NT2/D1 (cell line): ENCODE measurements around the gene ADORA1.

Experiments used
- DNase-seq: peaks from one replicate; pipeline ENCODE4 v3.0.0-alpha.2; 2011; ENCODE audit warnings: low read depth, low spot score
- H3K27me3 ChIP-seq: 2 replicates; pipeline ENCODE4 v1.6.0; 2011; ENCODE audit warnings: mild to moderate bottlenecking; ENCODE audit not compliant: insufficient read length, insufficient read depth
- H3K36me3 ChIP-seq: 2 replicates; pipeline ENCODE4 v1.6.1; 2011; ENCODE audit warnings: mild to moderate bottlenecking, low read length, mixed read lengths; ENCODE audit not compliant: insufficient read depth, insufficient read length
- H3K4me1 ChIP-seq: 2 replicates; pipeline ENCODE4 v1.5.1; 2011; ENCODE audit not compliant: insufficient read depth, insufficient read length
- H3K4me3 ChIP-seq: 2 replicates; pipeline ENCODE4 v1.5.1; 2011; ENCODE audit warnings: low read depth; ENCODE audit not compliant: insufficient read length
- H3K9ac ChIP-seq: 2 replicates; pipeline ENCODE4 v1.6.0; 2011; ENCODE audit warnings: low read depth; ENCODE audit not compliant: insufficient read length
- H3K9me3 ChIP-seq: 2 replicates; pipeline ENCODE4 v1.5.1; 2011; ENCODE audit warnings: mild to moderate bottlenecking, low read length; ENCODE audit not compliant: insufficient read depth
- SUZ12 ChIP-seq: IDR thresholded peaks from 2 replicates; pipeline ENCODE4 v1.6.1; 2011; ENCODE audit not compliant: insufficient read length, insufficient read depth; ENCODE audit errors: extremely low read depth
- YY1 ChIP-seq: IDR thresholded peaks from 2 replicates; pipeline ENCODE4 v1.6.1; 2011; ENCODE audit not compliant: insufficient read length, insufficient read depth
- ZNF274 ChIP-seq: IDR thresholded peaks from 2 replicates; pipeline ENCODE4 v1.6.1; 2011; ENCODE audit warnings: mild to moderate bottlenecking, low read depth, low read length

The ADORA1 gene

GRCh38 chr1:203169770-203170520, 42.4 kb downstream of the ADORA1 start:
- DNase-seq: no peak

GRCh38 chr1:203170625-203171330, 43.3 kb downstream of the ADORA1 start:
- Histone ChIP-seq H3K27me3 (no peaks in the 10 kb centered on the region), H3K9ac (no peak overlapping the region), H3K4me3 (no peak overlapping the region), H3K9me3 (no peaks in the 10 kb centered on the region), H3K36me3 (peaks cover 27% of the 10 kb centered on the region), H3K4me1 (peaks cover 29% of the 10 kb centered on the region)
- no peak for DNase-seq
- TF ChIP-seq YY1 (no peak), SUZ12 (no peak), ZNF274 (no peak)

More at GRCh38 chr1:203169770-203170520, 42.4 kb downstream of the ADORA1 start:
- no peak overlapping the region for H3K9ac ChIP-seq
- TF ChIP-seq ZNF274 (no peak), SUZ12 (no peak), YY1 (no peak)
- H3K4me1 ChIP-seq: peaks cover 24% of the 10 kb centered on the region
- H3K27me3 ChIP-seq: no peaks in the 10 kb centered on the region
- H3K9me3 ChIP-seq: no peaks in the 10 kb centered on the region
- no peak overlapping the region for H3K4me3 ChIP-seq
- peaks cover 35% of the 10 kb centered on the region for H3K36me3 ChIP-seq

DNA sequence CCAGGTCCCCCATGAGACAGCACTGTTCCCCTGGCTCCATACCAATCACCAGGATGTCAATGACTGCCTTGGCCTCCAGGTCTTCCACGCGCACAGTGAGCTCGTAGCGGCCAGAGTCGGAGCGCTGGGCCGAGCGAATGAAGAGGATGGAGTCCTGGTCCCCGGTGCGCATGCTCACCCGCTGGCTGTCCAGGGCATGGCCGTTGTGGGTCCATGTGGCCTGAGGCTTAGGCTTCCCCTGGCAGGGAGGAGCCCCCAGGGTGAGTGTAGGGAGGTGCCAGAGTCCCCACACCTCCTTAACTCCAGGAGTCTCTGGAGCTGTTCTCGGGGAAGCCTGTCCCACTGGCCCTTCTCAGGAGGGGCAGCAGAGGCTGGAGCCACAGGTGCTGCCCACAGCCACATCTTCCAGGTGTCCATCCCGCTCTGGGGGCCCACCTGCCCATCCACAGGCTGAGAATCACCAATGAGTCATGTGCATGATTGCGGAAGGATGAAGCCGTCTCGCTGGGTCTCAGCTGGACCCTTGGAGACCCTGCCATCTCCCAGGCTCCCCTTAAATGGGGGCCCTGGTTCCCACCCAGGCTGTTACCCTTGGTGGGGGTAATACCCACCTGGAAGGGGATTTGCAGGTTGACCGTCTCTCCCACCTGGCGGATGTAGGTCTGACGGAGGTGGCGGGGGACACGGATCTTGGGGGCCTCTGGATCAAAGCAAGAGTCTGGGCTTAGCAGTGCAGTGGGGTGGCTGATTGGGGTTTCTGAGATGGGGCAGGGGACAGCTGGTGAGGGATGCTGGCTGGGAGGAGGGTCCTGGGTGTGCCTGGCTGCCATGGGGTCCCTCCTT, 44.0 kb downstream of the ADORA1 start:
- TF ChIP-seq ZNF274 (no peak), SUZ12 (no peak), YY1 (no peak)
- Histone ChIP-seq H3K27me3 (no peaks in the 10 kb centered on the region), H3K9ac (no peak overlapping the region), H3K4me3 (no peak overlapping the region), H3K4me1 (peaks cover 26% of the 10 kb centered on the region), H3K9me3 (no peaks in the 10 kb centered on the region), H3K36me3 (peaks cover 19% of the 10 kb centered on the region)
- DNase-seq: no peak

GRCh38 chr1:203172184-203173010, 44.9 kb downstream of the ADORA1 start:
- no peak for TF ChIP-seq SUZ12
- H3K4me1 ChIP-seq: peaks cover 26% of the 10 kb centered on the region
- H3K36me3 ChIP-seq: peaks cover 17% of the 10 kb centered on the region
- peak; percentile 75 for DNase-seq
- H3K9ac ChIP-seq: peak overlapping the region; percentile 27
- no peak overlapping the region for H3K4me3 ChIP-seq
- H3K9me3 ChIP-seq: no peaks in the 10 kb centered on the region
- no peaks in the 10 kb centered on the region for H3K27me3 ChIP-seq

- Histone ChIP-seq H3K36me3 (peaks cover 12% of the 10 kb centered on the region), H3K27me3 (no peaks in the 10 kb centered on the region), H3K4me1 (peaks cover 30% of the 10 kb centered on the region), H3K9me3 (no peaks in the 10 kb centered on the region), H3K4me3 (no peak overlapping the region), H3K9ac (peak overlapping the region; percentile 27)
- DNase-seq: no peak
- TF ChIP-seq SUZ12 (no peak), ZNF274 (no peak), YY1 (no peak)
Observed at GRCh38 chr1:203173011-203173555, 45.6 kb downstream of the ADORA1 start.

GRCh38 chr1:203173566-203173965, 46.0 kb downstream of the ADORA1 start:
- no peak for DNase-seq
- peaks cover 7% of the 10 kb centered on the region for H3K36me3 ChIP-seq
- H3K4me1 ChIP-seq: peaks cover 31% of the 10 kb centered on the region
- H3K4me3 ChIP-seq: no peak overlapping the region
- no peak for TF ChIP-seq SUZ12
- no peak for TF ChIP-seq YY1
- no peak for TF ChIP-seq ZNF274
- H3K9ac ChIP-seq: no peak overlapping the region
- H3K27me3 ChIP-seq: no peaks in the 10 kb centered on the region
- H3K9me3 ChIP-seq: no peaks in the 10 kb centered on the region
